SIG-M5 (cell line): ENCODE results near the gene HOXA1.

Experiments
- DNase-seq: peaks from one replicate; lab custom pipeline; 2025; lab: John Stamatoyannopoulos, UW

The HOXA1 gene

DNA sequence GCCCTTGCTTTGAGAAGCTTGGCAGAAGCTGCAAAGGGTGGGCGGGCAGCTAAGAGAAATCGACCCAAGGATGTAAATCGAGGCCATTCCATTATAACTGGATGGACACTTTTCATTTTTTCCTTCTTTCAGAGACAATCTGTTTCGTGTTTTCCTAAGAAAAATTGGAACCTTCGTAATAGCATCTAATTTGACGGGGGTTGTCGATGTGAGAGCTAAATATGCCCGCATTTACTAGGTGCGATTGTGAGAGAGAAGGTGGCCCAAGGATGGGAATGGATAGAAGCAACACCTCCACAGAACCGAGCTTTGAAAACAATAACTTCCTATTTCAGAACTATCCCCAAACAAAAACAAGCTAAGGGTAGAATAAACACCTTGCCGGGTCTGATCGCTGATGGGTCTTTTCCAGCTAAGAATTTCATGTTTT lies 35.6 kb upstream of the HOXA1 start:
- DNase-seq: no peak

DNA sequence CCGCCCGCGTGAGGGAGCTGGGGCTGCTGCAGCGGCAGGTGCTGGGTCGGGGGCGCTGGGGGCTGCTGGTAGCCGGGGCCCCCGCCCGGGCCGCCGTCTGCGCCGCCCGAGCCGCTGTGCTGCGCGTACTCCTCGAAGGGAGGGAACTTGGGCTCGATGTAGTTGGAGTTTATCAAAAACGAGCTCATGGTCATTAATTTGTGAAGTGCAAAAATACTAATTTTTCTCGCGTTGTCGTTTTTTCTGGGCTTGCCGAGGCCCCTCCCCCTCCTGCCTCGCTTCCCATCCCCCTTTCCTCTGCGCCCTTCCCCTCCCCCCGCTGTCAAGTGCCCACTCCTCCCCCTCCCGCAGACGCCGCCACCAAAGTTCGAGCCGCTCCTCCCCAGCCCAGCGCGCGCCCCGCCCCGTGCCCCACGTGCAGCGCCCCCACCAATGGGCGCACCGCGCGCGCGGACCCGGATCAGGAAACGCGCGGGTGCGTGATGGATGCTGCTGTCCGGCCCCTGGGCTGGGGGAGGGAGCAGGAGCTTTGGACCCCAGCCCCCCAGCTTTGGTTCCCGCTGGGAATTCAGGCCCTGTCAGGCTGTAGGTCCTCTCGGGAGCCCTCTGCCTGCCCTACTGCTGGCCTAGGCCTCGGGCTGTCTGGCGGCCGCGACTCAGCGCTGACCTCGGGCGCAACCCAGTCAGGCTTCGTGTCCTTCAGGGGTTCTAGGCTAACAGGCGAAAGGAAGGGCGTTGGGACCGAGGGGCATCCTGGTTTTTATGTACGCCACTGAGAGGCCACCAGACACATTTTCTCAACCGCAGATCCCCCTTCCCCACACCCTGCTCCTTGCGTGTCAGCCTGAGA lies 35.0 kb upstream of the HOXA1 start, which contains the start of gene HOXA4:
Gene HOXA4, minus strand, starts transcription at position 218 of the 850 bp plus-strand sequence. Its CDS starts 24 bp downstream, at position 194.
- DNase-seq: no peak

DNA sequence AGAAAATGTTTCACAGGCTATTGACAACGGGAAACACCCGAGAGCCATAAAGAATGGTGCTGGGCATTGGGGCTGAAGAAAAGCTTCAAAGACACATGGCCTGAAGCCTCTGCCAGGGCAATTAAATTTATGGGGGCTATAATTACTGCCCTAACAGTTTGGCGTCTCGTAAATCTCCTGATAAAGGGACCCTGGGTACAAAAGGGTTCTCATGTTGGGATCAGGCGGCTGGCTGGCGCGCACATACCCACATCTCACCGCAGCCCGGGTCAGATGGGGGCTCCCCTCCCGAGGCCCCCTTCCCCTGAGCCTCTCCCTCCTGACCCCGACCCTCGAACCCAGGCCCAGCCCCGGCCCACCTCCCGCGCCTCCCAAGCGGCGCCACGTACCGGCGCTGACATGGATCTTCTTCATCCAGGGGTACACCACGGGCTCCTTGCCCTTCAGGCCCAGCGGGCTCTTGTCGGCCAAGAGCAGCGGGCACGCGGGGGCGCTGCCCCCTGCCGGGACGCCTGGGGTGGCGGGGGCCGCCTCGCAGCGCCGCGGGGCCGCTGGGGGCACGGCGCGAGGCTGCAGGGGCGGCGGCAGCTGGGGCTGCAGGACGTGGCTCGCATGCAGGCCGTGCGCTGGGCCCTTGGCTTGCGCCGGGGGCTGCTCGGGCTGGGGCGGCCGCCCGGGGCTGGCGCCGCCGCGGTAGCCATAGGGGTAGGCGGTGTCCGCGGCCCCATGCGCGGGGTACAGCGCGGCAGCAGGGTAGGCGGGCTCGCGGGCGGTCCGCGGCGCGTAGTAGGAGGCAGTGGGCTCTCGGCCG lies 34.1 kb upstream of the HOXA1 start:
- DNase-seq: no peak

DNA sequence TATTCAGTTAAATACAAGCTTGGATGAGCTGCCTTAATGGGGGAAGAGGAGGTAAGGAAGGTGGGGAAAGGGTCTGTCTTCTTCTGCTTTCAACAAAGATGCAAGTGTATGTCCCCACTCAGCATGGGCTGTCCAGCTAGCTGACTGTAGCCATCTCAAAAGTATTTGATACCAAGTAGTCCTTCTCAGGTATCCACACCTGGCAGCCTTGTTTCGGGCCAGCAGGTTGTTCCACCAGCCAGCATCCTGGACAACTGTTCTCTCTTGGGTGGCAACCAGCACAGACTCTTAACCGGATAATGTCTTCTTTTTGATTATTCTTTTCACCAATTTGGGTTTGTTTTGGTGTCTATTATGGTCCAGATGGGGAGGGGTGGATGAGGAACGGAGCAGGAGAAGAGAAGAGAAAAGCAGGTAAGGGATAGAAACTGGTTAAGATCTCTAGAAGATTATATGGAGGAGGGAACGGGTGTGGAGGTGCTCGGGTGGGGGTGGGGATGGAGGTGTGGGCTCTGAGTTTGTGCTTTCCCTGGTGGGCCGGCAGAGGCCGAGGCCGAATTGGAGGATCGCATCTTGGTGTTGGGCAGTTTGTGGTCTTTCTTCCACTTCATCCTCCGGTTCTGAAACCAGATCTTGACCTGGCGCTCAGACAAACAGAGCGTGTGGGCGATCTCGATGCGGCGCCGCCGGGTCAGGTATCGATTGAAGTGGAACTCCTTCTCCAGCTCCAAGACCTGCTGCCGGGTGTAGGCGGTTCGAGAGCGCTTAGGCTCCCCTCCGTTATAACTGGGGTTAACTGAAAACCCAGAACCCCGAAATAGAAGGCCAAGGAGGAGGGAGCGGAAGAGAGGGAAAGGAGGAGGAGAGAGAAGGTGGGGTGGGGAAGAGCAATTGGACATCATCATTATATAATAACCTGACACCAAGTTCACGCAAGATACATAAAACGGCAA lies 33.3 kb upstream of the HOXA1 start:
- no peak for DNase-seq

DNA sequence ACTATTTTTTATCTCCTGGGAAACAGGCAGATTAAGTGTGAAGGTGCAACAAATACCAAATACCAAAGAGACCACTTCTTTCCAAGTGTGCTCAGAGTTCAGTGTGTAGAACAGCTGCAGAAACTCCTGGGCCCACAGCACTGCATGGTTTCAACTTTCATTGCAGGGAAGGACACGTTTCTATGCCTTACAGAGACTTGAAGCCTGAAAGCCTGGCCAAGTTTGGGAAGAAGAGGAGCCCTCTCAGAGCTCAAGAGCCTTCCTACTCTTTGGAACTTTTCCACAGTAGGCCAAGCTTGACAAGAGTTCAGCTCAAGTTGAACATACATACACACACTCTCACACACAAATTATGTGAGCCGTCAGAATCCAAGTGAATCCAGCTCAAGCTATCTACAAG lies 32.2 kb upstream of the HOXA1 start:
- DNase-seq: no peak

DNA sequence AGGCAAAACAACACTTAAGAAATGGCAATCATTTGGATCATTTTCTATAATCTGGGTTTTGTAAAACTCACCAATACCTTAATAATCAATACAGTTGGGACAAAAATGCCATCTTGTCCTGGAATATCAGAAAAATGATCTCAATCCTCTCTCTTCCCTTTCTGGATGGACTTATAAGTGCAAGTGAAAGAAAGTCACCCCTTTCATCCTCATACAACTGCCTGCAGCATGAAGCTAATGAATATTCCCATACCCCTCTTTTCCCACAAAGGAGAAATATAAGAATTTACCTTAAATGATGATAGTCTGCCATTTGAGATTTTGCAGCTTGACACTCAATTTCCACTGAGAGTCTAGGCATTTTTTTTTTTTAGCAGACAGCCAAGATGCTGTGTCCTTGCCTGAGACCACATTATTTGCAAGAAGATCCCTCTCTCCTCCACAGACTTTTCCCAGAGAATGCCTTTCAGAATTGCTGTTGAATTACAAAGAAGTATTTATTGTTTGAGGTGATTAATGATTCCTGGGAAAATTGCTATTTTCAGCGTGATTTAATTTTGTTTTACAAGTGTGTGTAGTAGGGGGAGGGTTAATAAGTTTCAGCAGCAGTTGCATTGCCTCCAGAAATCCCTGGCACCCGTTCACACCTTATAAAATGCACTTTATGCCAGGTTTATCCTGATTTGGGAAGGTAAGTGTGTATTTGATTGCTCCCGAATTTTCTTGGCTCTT lies 31.0 kb upstream of the HOXA1 start:
- no peak for DNase-seq

DNA sequence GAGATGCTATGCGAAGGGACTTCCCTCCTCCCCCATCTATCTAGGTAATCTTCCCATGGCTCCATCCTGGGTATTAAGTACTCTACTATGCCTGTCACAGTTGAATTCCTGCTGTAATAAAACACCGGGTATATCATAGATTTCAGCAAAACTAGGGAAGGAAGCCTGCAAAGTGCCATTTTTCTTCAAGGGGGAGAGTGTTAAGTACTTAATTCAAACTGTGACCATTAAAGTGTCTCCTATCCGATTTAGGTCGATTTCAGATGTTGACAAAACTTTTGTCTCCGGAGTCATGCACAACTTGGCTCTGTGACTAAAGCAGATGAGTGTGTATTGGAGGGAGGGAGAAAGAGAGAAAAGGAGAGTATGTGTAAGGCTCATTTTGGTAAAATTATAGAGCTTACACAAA lies 30.2 kb upstream of the HOXA1 start:
- DNase-seq: no peak

DNA sequence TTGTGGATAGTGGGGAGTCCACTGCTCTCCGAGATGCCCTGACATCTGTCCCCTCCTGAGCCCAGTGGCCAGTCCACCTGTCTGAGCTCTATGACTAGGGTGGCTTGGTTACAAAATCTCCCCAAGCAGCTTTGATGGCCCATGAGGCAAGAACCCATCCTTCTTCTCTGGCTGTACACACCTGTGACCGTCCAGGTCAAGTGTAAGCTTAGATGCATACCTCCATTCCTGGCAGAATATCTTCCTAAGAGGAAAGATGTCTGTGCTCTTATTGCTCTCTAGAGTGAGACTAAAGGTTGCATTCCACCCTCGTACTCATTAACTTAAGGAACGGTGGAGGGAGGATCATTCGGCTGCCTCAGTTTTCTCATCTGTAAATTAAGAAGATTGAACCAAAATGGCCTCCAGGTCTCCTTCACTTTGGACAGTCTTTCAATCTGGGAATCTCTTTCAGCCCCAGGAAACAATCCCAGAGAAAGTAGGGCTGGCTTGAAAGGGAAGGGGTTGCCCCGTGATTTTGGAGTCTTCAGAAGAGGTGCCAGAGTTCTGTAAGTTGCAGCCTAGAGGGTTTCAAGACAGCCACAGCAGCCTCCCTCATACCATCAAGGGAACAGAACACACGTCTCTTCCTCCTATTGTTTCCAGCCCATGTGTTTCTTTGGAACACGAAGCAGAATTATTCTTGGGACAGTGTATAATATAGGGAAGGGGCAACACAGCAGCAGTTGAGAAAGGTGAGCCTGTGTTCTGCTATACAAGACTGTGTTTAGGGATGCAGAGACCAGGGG lies 29.3 kb upstream of the HOXA1 start:
- DNase-seq: no peak

DNA sequence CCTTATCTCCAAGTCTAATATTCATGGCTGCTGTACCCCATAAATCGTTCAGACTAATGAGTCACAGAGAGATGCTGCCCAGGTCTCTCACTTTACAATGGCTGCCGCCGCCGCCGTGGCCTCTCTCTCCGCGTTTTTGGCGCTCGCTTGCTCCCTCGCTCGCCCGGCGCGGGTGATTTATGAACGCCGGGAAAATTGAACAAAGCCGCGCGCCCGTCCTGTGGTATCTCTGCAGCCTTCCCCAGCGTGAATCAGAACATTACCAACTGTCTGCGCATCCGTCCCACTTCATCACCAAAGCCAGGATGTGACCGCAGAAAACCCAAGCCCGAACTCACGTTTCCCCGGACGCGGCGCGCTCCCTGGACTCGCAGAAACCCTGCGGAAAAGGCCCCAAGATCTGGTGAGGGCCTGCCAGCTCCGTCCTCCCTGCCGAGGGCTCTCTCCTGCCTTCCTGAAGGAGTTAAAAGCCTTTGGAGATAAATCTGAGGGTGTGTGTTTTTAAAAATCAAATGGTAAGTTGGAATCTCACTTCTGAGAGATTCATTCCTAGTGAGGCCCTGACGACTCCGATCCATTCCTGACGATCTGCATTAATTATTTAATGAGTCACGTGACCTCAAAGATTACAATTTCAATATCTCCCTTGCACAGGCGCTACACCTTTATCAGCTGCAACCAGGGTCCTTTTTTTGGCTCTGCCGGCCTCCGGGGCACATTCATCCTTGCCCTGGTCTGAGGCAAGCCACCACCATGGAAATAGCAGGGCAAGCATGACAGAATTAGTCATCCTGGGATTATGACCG lies 28.5 kb upstream of the HOXA1 start:
- DNase-seq: no peak

DNA sequence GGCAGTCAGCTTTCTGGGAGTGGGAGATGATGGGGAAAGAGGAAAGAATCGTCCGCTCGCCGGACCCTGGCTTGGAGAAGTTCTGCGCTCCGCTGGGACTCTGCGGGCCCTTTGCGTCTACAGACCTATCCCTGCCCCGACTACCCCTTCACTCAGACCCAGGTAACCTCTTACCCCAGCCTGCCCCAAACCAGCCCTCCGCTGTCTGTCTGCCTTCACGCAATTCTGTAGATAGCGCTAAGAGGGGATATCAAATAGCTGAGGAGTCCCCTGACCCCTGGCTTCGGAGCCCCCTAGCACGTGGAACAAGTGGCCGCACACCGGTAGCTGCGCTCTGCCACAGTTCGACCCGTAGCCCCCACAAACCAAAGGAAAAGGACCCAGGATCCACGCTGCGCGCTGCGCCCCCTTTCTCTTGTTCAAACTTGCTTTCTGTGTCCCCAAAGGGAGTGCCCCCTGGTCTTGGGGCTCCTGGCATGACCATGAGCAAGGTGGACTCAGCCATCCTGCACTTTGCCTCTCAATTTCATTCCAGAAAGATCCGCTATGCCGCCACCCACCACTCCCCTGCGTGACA lies 27.8 kb upstream of the HOXA1 start:
- DNase-seq: no peak

DNA sequence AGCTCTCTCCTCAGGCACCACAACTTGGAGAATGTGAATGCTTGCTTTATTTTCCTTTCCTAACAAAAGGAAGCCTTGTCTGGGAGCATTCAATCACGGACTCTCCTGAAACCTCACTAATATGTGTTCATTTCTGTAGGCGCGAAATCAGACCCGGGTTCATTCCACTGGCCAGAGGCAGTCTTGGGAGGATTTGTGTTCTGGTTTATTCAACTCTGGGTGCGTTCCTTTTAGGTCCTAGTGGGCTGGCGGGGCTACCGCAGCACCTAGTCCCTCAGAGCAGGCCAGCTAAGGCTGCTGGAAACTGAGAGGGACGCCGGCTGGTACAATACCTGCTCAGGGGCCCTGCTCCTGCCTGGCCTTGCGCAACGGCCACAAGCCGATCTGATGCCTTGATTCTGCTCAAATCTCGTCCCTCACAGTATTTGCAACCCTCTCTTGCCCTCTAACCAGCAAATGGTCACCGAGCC lies 27.2 kb upstream of the HOXA1 start:
- no peak for DNase-seq

DNA sequence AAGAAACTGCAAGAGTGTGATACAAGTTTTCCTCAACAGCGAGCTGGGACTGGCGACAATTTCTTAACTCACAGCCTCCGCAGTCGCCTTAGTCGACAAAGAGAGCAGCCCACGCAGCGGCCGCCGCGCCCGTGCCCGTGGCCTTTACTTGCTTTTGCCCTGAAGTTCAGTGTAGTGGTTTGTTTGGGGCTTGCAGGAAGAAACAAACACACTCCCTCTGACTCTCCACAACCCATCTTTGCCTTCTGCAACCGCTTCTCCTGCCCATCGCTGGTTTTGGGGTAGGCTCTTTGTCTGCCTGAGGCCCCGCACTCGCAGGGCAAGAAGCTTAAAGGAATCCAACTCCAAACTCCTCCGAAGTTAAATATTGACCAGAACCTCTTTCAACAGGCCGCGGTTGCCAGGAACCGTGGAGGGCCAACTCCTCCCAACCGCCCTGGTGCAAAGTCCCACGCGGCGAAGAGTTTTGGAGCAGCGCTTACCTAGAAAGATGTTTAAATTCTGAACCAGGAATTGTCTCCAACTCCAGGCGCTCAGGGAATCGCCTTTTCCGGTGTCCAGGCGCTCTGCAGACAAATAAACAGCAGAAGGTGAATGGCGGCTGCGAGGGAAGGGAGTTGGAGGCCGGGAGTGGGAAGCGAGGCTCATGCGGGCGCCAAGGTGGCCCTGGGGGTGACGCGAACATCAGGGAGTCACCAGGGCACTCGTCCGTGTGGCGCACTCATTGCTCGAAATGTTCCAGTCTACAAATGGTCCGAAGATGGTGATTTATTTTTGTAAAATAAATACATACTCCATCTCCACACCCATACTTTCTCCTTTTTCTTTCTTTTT lies 26.5 kb upstream of the HOXA1 start:
- DNase-seq: no peak

DNA sequence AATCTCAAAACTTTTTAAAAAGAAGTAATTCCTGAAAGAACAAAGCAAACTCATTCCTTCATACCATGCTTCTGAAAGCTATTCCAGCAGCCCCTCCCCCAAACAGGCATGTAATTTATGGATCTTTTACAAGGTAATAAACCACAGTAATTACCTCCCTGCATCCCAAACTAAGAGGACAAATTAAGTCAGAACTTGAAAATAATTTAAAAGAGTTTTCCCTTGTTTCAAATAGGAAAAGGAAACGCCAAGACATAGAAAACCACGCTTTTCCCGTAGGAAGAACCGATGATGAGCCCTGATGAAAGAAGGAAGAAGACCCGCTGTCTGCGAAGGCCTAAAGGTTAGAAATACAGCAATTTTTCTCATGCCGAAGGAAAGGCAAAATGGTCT lies 25.9 kb upstream of the HOXA1 start:
- no peak for DNase-seq

DNA sequence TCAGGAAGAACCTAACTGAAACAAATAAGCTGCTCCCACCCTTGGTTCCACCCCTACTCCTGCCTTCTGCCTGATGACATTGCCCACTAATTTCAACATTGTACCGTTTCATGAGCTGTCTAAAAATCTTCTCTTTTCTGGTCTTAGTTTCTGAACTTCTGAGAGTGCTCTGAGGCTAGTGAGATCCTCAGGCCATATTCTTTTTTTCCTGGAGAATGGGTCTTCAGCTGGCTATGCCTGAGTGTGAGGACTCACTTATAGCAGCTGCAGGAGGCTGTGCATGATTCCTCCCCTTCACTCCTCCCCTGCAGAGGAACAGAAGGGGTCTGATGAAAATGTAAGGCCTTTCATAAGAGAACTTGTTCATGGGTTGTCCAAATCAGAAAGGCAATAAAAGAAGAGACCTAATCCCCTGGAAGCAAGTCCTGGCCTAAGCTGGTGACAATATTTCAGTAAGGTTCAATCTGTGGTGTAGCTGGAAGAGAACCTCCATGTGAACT lies 23.7 kb upstream of the HOXA1 start:
- DNase-seq: no peak

DNA sequence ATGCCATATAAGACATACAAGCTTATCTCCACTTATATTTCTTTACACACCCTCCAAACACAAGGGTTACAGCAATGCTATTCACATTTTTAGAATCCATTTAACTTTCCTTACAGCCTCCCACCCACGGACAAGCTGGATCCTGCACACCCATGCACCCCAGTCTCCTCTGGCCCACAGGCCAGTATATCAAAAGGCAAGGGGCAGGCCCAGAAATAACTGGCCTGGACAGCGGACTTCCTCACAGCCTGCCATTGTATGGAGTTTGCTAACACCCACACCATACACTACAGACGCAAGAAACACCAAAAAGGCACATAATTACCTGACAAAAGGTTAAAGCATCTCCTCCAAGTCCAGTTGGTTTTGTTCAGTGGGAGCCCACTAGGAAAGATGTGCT lies 22.8 kb upstream of the HOXA1 start:
- no peak for DNase-seq

DNA sequence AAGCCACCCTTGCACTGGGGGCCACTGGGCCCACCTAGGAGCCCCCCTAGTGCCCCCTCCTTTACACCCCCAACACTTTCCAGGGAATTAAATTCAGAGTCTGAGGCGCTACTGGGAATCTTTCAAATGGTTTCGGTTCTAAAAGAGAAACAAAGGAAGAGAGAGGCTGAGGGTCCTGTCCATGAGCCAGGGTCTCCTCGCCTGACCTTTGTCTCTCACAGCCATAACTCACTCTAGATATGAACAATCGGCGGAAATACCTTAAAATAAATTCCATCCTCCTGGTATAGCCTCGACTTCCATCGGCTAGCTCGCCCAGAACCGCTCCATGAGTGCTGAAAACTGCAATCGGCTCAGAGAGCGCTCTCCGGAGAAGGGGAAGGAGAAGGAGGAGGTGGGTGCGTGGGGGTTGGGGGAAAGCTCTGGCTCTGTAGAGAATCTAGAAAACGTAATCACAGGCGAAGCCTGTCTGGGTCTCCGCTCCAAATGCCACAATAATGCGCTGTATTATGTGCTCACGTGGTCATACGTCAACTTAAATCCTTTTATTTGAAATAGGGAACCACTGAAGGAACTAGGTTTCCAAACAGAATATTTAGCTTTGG lies 22.2 kb upstream of the HOXA1 start:
- no peak for DNase-seq
